ENCODE measurements around the gene ASB6.
A peak's percentile ranks its signal among the peaks of the same experiment; 100 is the strongest.
"Not testable (repeated sequence)": the region's sequence is repeated elsewhere in the genome, so short reads cannot be mapped to it uniquely, and the experiment has no call there.

The ASB6 gene

GRCh38 chr9:129640871-129641749 lies 841 bp downstream of the ASB6 start:
- DNase-seq: no peak

GRCh38 chr9:129640086-129640870 lies 1.7 kb downstream of the ASB6 start:
- no peak for DNase-seq

GRCh38 chr9:129639756-129640085 lies 2.2 kb downstream of the ASB6 start:
- DNase-seq: no peak

GRCh38 chr9:129639034-129639630 lies 2.8 kb downstream of the ASB6 start:
- no peak for DNase-seq

- no peak for DNase-seq
Observed at GRCh38 chr9:129637673-129638439, 4.1 kb downstream of the ASB6 start.

GRCh38 chr9:129637102-129637501 lies 4.8 kb downstream of the ASB6 start:
- DNase-seq: no peak

- not testable (repeated sequence) for DNase-seq
Observed at GRCh38 chr9:129636343-129636742, 5.6 kb downstream of the ASB6 start.

GRCh38 chr9:129635099-129636065 lies 6.6 kb downstream of the ASB6 start:
- DNase-seq: no peak

GRCh38 chr9:129633848-129634247 lies 8.1 kb downstream of the ASB6 start:
- DNase-seq: no peak

GRCh38 chr9:129633207-129633606 lies 8.7 kb downstream of the ASB6 start:
- no peak for DNase-seq

- no peak for DNase-seq
Observed at GRCh38 chr9:129632460-129632859, 9.5 kb downstream of the ASB6 start.

GRCh38 chr9:129631674-129632129 lies 10.2 kb downstream of the ASB6 start:
- no peak for DNase-seq

GRCh38 chr9:129630967-129631673 lies 10.8 kb downstream of the ASB6 start:
- no peak for DNase-seq

GRCh38 chr9:129629251-129629820 lies 12.6 kb downstream of the ASB6 start:
- DNase-seq: no peak

GRCh38 chr9:129628709-129629108 lies 13.2 kb downstream of the ASB6 start:
- no peak for DNase-seq

GRCh38 chr9:129627556-129628440 lies 14.2 kb downstream of the ASB6 start:
- DNase-seq: no peak

- DNase-seq: peak in 1 of 2 experiments; percentile 30
Observed at GRCh38 chr9:129626625-129627284, 15.2 kb downstream of the ASB6 start.

GRCh38 chr9:129626079-129626624 lies 15.8 kb downstream of the ASB6 start, which contains the start of gene NTMT1:
Gene NTMT1, plus strand, starts transcription at chr9:129626163. Its CDS starts 6,541 bp downstream, at chr9:129632704.
- DNase-seq: peak; percentile 86 to 89
